ENCODE measurements around the gene CRY1. TPM values are rescaled to one million over a fixed set of nuclear protein-coding genes. Genes with fewer than 3 reads are reported as not detected.

The CRY1 gene
- total RNA-seq, 1 experiment from 2014 or later, result 19.4 TPM

DNA sequence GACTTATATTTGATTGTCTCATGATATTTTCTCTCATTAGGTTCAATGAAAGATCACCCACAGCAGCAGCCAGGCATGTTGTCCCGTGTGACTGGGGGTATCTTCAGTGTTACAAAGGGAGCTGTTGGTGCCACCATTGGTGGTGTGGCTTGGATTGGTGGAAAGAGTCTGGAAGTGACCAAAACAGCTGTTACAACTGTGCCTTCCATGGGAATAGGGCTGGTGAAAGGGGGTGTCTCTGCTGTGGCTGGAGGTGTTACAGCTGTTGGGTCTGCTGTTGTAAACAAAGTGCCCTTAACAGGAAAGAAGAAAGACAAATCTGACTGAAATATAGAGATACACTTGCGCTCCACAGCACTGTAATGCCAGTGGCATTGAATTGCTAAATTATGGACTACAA lies 122.3 kb downstream of the CRY1 start:
- peaks cover 18% of the 10 kb centered on the region for H3K4me1 Mint-ChIP-seq (ENCODE audit: low read depth, unreplicated experiment)
- no peak overlapping the region for H3K4me3 Mint-ChIP-seq (ENCODE audit: unreplicated experiment)
- TF ChIP-seq, protein P1, sequence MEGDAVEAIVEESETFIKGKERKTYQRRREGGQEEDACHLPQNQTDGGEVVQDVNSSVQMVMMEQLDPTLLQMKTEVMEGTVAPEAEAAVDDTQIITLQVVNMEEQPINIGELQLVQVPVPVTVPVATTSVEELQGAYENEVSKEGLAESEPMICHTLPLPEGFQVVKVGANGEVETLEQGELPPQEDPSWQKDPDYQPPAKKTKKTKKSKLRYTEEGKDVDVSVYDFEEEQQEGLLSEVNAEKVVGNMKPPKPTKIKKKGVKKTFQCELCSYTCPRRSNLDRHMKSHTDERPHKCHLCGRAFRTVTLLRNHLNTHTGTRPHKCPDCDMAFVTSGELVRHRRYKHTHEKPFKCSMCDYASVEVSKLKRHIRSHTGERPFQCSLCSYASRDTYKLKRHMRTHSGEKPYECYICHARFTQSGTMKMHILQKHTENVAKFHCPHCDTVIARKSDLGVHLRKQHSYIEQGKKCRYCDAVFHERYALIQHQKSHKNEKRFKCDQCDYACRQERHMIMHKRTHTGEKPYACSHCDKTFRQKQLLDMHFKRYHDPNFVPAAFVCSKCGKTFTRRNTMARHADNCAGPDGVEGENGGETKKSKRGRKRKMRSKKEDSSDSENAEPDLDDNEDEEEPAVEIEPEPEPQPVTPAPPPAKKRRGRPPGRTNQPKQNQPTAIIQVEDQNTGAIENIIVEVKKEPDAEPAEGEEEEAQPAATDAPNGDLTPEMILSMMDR (IDR thresholded peaks at IDR 0.05; ENCODE audit: insufficient read depth in 1 of 2, low read depth in 1 of 2, low read length in 1 of 2, severe bottlenecking in 1 of 2, unreplicated experiment in 1 of 2), result no peak
- no peak overlapping the region for H3K4me3 ChIP-seq (ENCODE audit: low read depth, low read length)
- ChIA-PET POLR2A (no interaction called here), CTCF (no interaction called here)
- no peaks in the 10 kb centered on the region for H3K27me3 ChIP-seq (replicated peaks; ENCODE audit: control insufficient read depth, insufficient read depth, low read length)
- no peaks in the 10 kb centered on the region for H3K9me3 ChIP-seq
- H3K4me1 ChIP-seq, result peaks cover 29% of the 10 kb centered on the region
- intact Hi-C loops (cut with micrococcal nuclease; ENCODE audit: unreplicated experiment), result no loop called here
- no peaks in the 10 kb centered on the region for H3K27me3 Mint-ChIP-seq (ENCODE audit: insufficient read depth, unreplicated experiment)
- no TSS peak for BruUV-seq (replicated peaks)
- H3K27ac Mint-ChIP-seq (ENCODE audit: unreplicated experiment), result no peak overlapping the region
- no peaks in the 10 kb centered on the region for H3K36me3 ChIP-seq (ENCODE audit: control insufficient read depth, insufficient read depth, low read length)
- DNase-seq, result no peak
- H3K9me3 Mint-ChIP-seq (ENCODE audit: unreplicated experiment), result no peaks in the 10 kb centered on the region
- peaks cover 18% of the 10 kb centered on the region for H3K36me3 Mint-ChIP-seq (ENCODE audit: insufficient read depth, unreplicated experiment)

DNA sequence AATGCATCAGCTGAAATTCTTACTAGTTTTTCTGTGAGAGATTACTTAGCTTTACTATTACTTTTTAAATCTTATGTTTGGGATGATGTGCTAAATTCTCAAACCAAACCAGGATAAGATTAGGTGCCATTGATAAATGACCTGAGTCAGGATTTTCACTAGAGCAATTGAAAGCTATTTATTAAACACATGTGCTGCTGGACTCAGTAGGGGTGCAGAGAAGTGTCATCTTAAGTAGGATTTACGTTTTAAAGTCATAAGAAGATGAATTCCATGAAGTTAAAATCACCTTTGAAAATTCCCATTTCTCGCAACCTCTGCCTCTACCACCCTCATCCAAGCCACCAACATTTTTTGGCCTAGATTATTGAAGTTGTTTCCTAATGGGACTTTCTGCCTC lies 128.8 kb downstream of the CRY1 start:
- Mint-ChIP-seq H3K36me3 (ENCODE audit: insufficient read depth, unreplicated experiment) (peaks cover 29% of the 10 kb centered on the region), H3K27me3 (ENCODE audit: insufficient read depth, unreplicated experiment) (no peaks in the 10 kb centered on the region), H3K9me3 (ENCODE audit: unreplicated experiment) (no peaks in the 10 kb centered on the region), H3K4me1 (ENCODE audit: low read depth, unreplicated experiment) (peaks cover 6% of the 10 kb centered on the region), H3K27ac (ENCODE audit: unreplicated experiment) (no peak overlapping the region), H3K4me3 (ENCODE audit: unreplicated experiment) (no peak overlapping the region)
- ChIA-PET POLR2A (no interaction called here), CTCF (no interaction called here)
- BruUV-seq (replicated peaks), result no TSS peak
- no peak for DNase-seq
- no peaks in the 10 kb centered on the region; the same call in 1 of the 2 replicates for H3K36me3 ChIP-seq (ENCODE audit: control insufficient read depth, insufficient read depth, low read length)
- H3K27me3 ChIP-seq (replicated peaks; ENCODE audit: control insufficient read depth, insufficient read depth, low read length), result no peaks in the 10 kb centered on the region
- TF ChIP-seq, protein P1 (IDR thresholded peaks at IDR 0.05; ENCODE audit: insufficient read depth in 1 of 2, low read depth in 1 of 2, low read length in 1 of 2, severe bottlenecking in 1 of 2, unreplicated experiment in 1 of 2), result no peak
- no peaks in the 10 kb centered on the region for H3K4me1 ChIP-seq
- intact Hi-C loops (cut with micrococcal nuclease; ENCODE audit: unreplicated experiment), result no loop called here
- H3K9me3 ChIP-seq, result no peaks in the 10 kb centered on the region
- H3K4me3 ChIP-seq (ENCODE audit: low read depth, low read length), result no peak overlapping the region

DNA sequence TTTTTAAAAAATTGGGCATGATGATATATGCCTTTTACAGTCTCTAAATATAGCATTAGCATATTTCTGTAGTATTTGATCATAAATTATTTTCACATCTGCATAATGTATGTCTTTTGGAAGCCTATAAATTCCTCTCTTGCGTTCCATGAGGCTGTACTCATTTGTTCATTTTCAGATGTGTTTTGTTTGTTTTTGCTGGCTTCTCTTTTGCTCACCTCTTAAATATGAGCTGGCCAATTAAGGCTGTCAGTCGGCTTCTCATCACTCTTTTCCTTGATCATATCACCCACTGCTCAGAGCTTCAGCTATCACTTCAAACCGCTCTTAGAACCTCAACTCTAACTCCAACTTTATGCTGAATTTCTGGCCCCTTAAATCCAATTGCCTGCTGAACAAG lies 131.1 kb downstream of the CRY1 start:
- peaks cover 6% of the 10 kb centered on the region for H3K4me1 Mint-ChIP-seq (ENCODE audit: low read depth, unreplicated experiment)
- no peak for DNase-seq
- H3K27me3 Mint-ChIP-seq (ENCODE audit: insufficient read depth, unreplicated experiment), result no peaks in the 10 kb centered on the region
- H3K4me1 ChIP-seq, result no peaks in the 10 kb centered on the region; the same call in 1 of the 2 replicates
- H3K27ac Mint-ChIP-seq (ENCODE audit: unreplicated experiment), result no peak overlapping the region
- H3K4me3 ChIP-seq (ENCODE audit: low read depth, low read length), result no peak overlapping the region
- intact Hi-C loops (cut with micrococcal nuclease; ENCODE audit: unreplicated experiment), result no loop called here
- H3K9me3 ChIP-seq, result no peaks in the 10 kb centered on the region
- ChIA-PET POLR2A (no interaction called here), CTCF (interaction anchor here (0.6 kb wide), 1 partner anchor 1975 kb away, joined by 3 read pairs; no protein-coding TSS in a partner anchor)
- TF ChIP-seq, protein P1 (IDR thresholded peaks at IDR 0.05; ENCODE audit: insufficient read depth in 1 of 2, low read depth in 1 of 2, low read length in 1 of 2, severe bottlenecking in 1 of 2, unreplicated experiment in 1 of 2), result no peak
- H3K36me3 Mint-ChIP-seq (ENCODE audit: insufficient read depth, unreplicated experiment), result peaks cover 29% of the 10 kb centered on the region
- H3K4me3 Mint-ChIP-seq (ENCODE audit: unreplicated experiment), result no peak overlapping the region
- H3K27me3 ChIP-seq (replicated peaks; ENCODE audit: control insufficient read depth, insufficient read depth, low read length), result no peaks in the 10 kb centered on the region
- no TSS peak for BruUV-seq (replicated peaks)
- H3K9me3 Mint-ChIP-seq (ENCODE audit: unreplicated experiment), result no peaks in the 10 kb centered on the region
- no peaks in the 10 kb centered on the region; the same call in 1 of the 2 replicates for H3K36me3 ChIP-seq (ENCODE audit: control insufficient read depth, insufficient read depth, low read length)
